GM12872 (cell line): ENCODE results near the gene FADS1.

Experiments
- TF ChIP-seq, protein P1 (sequence below): IDR thresholded peaks from 3 replicates; pipeline ENCODE4 v1.5.1; 2011; ENCODE audit warnings: low read depth, mild to moderate bottlenecking, low read length, moderate library complexity; ENCODE audit not compliant: insufficient read depth

Gene FADS1

DNA sequence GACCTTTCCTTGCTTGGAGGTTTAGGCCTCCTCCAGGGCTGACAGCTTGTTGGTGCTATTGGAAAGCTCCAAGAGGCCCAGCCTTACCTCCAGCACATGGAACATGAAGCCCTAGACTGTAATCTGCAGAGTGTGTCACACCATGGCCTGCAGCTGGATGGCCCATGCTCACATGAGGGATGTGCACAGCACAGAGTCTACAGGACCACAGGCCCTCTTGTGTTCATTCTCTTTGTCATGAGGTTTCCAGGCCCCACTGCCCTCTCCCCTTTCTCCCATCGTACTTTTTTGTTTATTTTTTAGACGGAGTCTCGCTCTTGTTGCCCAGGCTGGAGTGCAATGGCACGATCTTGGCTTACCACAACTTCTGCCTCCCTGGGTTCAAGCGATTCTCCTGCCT is 10.0 kb downstream of the FADS1 start:
- TF ChIP-seq, protein P1, sequence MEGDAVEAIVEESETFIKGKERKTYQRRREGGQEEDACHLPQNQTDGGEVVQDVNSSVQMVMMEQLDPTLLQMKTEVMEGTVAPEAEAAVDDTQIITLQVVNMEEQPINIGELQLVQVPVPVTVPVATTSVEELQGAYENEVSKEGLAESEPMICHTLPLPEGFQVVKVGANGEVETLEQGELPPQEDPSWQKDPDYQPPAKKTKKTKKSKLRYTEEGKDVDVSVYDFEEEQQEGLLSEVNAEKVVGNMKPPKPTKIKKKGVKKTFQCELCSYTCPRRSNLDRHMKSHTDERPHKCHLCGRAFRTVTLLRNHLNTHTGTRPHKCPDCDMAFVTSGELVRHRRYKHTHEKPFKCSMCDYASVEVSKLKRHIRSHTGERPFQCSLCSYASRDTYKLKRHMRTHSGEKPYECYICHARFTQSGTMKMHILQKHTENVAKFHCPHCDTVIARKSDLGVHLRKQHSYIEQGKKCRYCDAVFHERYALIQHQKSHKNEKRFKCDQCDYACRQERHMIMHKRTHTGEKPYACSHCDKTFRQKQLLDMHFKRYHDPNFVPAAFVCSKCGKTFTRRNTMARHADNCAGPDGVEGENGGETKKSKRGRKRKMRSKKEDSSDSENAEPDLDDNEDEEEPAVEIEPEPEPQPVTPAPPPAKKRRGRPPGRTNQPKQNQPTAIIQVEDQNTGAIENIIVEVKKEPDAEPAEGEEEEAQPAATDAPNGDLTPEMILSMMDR = no peak

DNA sequence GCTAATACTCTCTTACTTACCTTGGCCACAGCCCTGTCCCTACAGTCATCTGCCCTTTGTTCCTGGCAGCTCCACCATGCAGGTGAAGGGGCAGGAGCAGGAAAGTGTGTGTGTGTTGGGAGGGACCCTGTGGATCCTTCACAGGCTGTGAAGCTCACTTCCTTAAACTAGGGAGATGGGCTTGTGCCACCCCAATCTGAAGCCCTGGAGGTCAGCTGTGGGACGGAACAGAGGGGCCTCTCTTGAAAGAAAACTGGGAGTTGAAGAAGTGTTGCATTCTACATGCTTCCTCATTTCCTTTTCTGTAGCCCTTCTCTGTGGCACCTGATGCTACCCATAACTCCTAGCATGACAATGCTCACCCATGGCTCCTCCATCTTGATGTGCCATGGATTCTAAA is 11.7 kb downstream of the FADS1 start:
- TF ChIP-seq, protein P1 = no peak

- TF ChIP-seq, protein P1 = no peak
Measured at GRCh38 chr11:61803889-61804647, 12.7 kb downstream of the FADS1 start.

- TF ChIP-seq, protein P1 = no peak
Measured at GRCh38 chr11:61802605-61803004, 14.2 kb downstream of the FADS1 start.

DNA sequence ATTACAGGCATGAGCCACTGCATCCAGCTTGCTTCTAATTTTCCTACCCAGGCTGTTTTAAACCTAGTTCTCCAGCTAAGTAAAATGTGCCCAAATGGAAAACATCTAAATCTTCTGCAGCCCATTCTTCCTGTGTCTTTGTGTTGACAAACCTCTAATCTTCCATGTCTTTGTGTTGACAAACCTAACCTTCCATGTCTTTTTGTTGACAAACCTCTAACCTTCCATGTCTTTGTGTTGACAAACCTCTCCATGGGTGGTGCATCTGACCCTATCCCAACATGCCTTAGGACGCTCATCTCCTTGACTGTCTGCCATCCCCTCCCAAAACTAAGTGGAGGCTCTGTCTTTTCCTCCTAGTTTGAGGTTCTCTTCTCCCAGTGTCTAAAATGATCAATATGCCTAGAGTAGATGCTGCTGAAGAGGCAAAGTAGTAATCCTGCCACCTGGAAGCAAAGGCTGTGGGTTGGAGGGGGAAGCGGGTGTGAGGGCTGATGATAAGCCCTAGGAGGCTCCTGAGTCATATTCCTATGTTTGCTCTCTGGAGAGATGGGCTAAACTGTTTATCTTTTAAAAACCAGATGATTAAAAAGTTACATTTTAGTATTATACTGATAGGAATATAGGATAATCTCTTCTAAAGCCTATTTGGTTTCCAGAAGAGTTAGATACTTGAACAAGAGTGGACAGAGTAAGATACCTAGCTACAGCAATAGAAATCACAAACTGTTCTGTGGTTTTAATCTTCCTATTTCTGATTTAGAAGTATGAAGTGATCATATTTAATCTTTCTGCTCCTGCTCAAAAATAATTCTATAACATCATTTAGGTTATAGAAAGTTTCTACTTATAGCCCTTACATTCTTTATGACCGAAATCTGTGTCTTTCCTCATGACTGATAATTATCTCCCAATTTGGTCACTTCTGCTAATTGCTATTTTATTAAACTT is 16.2 kb downstream of the FADS1 start:
- TF ChIP-seq, protein P1 = no peak

GRCh38 chr11:61799665-61800284 is 17.0 kb downstream of the FADS1 start:
- TF ChIP-seq, protein P1 = no peak

DNA sequence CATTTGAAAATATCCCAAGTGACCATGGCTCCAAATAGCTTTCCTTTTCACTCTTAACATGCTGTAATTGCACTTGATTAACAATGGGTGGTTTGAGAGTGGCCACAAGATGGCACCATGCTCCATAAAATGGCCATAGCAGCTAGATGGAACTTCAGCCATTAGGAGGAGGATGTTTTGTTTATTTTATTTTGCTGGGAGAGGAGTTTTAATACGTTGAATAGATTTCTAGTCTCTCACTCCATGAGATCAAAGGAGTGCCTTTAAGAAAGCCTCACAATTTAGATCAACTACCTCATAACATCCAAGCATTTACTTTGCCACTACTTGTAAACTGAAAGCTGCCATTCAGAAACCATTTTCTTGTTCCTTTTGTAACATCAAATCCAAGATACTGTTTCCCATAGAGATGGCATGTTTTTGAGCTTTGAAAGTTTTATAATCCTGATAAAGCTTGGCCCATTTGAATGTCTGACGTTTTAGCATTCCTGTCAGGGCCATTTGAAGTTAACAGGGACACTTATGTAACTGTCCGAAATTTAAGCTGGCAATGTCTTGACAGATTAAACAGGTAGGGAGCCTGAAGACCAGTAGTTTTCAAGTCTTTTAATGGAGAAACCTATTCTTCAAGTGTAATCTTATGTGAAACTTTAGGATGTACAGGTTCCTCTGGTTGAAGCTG is 19.4 kb downstream of the FADS1 start:
- TF ChIP-seq, protein P1 = peak; percentile 67
